Skeletal muscle satellite cell (primary cell): ENCODE data around the gene LRMDA.

Experiments
- H3K27me3 ChIP-seq: 2 replicates; pipeline ENCODE4 v1.7.0; 2013; ENCODE audit warnings: low read length; ENCODE audit not compliant: control insufficient read depth, insufficient read depth
- H3K36me3 ChIP-seq: 2 replicates; pipeline ENCODE4 v1.7.0; 2013; ENCODE audit warnings: mild to moderate bottlenecking, control low read depth, low read length; ENCODE audit not compliant: insufficient read depth
- H3K4me1 ChIP-seq: 2 replicates; pipeline ENCODE4 v1.7.0; 2013; ENCODE audit warnings: low read length; ENCODE audit not compliant: control insufficient read depth, insufficient read depth
- H3K4me2 ChIP-seq: 2 replicates; pipeline ENCODE4 v1.7.0; 2013; ENCODE audit warnings: mild to moderate bottlenecking, low read length
- H3K4me3 ChIP-seq: 2 replicates; pipeline ENCODE4 v1.7.0; 2013; ENCODE audit warnings: low read length
- H3K9ac ChIP-seq: 2 replicates; pipeline ENCODE4 v1.7.0; 2013; ENCODE audit warnings: mild to moderate bottlenecking, low read depth, low read length, moderate library complexity
- H3K9me3 ChIP-seq: replicated peaks from 2 replicates; pipeline ENCODE4 v1.7.0; 2013; ENCODE audit warnings: mild to moderate bottlenecking, control low read depth, low read length

Gene LRMDA

DNA sequence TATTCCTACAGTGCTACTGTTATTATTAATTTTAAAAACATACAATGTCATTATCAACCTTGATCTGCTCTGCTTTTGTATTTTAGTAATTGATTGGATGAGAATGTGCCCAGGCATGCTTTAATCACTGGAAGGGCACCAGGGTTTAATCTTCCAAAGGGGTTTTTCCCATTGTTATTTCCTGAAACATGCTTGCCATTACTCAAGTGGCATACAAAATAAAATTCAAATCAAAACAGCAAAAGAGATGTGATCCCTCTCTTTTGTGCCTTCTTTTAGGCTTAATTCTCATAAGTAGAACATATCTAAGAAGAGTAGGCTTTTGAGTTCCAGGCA lies 963.3 kb downstream of the LRMDA start:
- Histone ChIP-seq H3K36me3 (no peaks in the 10 kb centered on the region), H3K27me3 (no peaks in the 10 kb centered on the region), H3K4me1 (peaks cover 57% of the 10 kb centered on the region), H3K9ac (no peak overlapping the region), H3K4me2 (no peak overlapping the region), H3K9me3 (no peaks in the 10 kb centered on the region), H3K4me3 (no peak overlapping the region)

DNA sequence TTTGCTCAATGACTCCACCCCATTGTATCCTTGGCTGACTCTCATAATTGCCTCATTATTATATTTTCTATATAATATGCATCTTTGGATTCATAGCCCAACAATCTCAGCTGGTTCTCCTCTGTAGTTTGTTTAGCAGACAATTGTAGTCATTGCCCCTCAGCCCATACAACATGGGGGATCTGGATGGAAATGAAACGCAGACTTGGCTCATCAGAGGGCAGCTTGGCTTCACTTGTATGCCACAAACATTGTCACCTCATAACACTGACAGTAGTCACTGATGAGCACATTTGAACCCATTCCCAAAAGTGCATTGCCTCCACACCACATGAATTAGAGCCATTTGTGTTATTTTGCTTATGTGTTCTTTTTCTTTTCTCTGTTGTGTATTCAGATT lies 963.8 kb downstream of the LRMDA start:
- Histone ChIP-seq H3K9ac (no peak overlapping the region), H3K9me3 (no peaks in the 10 kb centered on the region), H3K4me1 (peaks cover 59% of the 10 kb centered on the region), H3K4me3 (no peak overlapping the region), H3K4me2 (no peak overlapping the region), H3K27me3 (no peaks in the 10 kb centered on the region), H3K36me3 (no peaks in the 10 kb centered on the region)

DNA sequence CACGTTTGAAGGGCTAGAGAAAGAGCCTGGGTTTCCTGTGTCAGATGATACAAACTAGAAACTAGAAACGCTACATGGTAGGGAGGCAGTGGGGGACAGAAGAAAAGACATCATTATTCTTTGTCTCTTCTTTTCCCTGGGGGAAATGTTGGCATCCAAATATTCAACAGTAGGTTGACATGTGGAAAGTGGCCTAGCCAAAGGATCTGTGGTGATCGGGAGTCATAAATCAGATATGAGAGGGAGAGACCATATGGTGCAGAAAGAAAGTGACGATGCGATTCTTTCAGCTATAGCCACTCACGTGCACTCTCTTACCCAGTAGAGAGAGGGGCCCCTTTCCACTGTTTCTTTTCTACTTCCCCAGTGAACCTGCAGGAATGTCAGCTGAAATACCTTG lies 964.7 kb downstream of the LRMDA start:
- no peak overlapping the region for H3K4me2 ChIP-seq
- H3K36me3 ChIP-seq = no peaks in the 10 kb centered on the region

DNA sequence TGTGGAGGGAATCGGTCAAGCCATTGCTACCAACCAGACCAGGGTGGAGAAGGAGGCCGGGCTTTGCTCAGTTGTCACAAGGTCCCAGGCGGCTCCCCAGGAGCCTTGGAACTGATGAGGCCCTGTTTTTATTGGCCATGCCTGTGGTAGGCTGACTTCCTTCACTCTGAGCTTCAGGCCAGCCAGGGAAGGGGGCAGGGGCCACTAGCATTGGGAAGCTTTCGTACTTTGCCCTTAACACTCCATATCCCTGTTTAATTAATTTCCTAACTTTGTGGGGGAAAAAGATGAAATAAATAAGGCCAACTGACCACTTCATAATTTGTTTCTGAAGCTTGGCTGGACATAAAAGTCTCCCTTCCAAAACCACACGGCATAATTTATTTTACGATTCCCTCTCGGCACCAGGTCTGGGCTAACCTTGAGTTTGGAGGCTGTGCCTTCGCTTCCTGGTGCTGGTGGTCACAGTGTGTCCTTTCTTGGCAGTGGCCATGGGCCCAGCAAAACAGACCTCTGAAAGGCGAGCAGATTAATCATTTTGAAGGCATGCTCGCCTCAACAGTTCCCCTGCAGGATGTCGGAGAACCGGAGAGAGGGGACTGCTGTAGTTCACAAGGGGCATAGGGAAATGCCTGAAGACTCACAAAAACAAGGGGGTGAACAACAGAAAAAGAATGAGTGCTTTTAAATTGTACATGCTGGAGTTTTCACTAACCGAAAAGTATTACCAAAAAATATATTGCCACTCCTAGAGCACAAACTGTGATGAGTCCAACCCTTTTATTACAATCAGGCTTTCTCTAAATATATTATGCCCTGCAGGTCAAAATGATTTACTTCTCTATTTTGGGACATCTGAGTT lies 966.0 kb downstream of the LRMDA start:
- Histone ChIP-seq H3K36me3 (no peaks in the 10 kb centered on the region), H3K4me1 (peaks cover 66% of the 10 kb centered on the region), H3K9ac (peak overlapping the region; percentile 67), H3K9me3 (no peaks in the 10 kb centered on the region), H3K27me3 (no peaks in the 10 kb centered on the region), H3K4me3 (peak overlapping the region; percentile 0), H3K4me2 (peak overlapping the region; percentile 35)

More for the DNA sequence above, 964.7 kb downstream of the LRMDA start:
- H3K9me3 ChIP-seq = no peaks in the 10 kb centered on the region
- no peaks in the 10 kb centered on the region for H3K27me3 ChIP-seq
- H3K4me1 ChIP-seq = peaks cover 66% of the 10 kb centered on the region
- H3K9ac ChIP-seq = no peak overlapping the region
- no peak overlapping the region for H3K4me3 ChIP-seq

DNA sequence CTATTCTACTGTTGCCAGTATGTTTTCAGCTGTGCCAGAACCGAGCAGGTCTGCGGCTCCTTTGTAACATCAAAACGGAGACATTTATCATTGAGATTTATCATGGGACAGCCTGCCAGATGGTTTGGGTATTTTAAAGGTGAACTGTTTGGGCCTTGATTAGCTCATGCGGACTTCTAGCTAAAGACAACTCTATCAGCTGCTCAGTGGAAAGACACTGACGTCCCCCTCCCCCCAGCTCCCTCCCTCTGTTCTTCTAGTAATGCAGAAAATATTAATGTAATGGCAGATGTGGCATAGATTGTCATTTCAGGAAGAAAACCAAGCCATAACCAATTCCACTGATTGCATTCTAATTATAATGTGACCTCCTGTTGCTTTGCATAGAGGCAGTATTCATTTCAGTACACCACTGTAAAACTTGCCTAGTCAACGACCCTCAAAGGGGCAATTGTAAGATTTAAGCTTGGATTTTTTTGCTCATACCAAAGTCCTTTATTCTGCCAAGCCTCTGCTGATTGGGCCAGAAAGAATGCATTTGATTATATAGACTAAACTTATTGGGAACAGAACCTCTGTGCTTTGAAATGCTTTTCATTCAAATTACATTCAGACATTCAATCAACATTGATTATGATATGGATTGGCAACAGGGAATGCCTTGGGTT lies 966.8 kb downstream of the LRMDA start:
- no peaks in the 10 kb centered on the region for H3K36me3 ChIP-seq
- H3K4me3 ChIP-seq = no peak overlapping the region
- peaks cover 66% of the 10 kb centered on the region for H3K4me1 ChIP-seq
- H3K9me3 ChIP-seq = no peaks in the 10 kb centered on the region
- peak overlapping the region; percentile 67 for H3K9ac ChIP-seq
- peak overlapping the region; percentile 35 for H3K4me2 ChIP-seq
- H3K27me3 ChIP-seq = no peaks in the 10 kb centered on the region

DNA sequence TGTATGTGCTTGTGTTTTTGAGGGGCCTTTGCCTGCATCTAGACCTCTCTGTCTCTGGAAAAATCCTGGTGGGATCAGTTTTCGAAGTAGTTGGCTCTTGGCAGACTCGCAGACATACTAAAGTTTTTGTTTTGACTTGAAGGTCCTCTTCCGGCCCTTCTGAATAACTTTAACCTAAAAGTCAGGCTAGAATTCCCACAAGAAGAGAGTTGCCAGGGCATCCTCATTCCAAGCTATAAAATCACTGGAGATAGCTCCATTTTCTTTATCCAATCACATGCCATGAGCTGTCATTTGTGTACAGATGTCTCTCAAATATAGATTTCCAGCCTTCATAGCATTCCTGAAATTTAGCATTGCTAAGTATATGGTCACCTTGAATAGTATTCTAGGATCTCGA lies 967.8 kb downstream of the LRMDA start:
- H3K4me3 ChIP-seq = no peak overlapping the region
- peaks cover 67% of the 10 kb centered on the region for H3K4me1 ChIP-seq
- H3K9ac ChIP-seq = no peak overlapping the region
- no peak overlapping the region for H3K4me2 ChIP-seq
- H3K27me3 ChIP-seq = no peaks in the 10 kb centered on the region
- no peaks in the 10 kb centered on the region for H3K9me3 ChIP-seq
- no peaks in the 10 kb centered on the region for H3K36me3 ChIP-seq

DNA sequence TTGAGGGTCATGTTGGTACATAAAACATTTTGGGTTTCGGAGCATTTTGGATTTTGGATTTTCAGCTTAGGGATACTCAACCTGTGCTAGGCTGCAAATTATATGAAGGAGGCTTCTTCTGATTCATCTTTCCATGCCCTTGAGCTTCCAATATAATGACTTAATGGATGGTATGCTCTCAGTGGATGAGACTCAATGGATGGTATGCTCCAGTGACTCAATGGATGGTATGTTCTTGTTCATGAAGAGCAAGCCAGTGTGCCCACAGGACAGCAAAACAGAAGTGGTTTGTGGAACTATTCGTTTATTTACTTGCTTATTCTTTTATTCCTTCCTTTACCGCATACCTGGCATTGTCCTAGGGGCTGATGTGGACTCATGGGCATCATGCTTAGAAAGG lies 969.6 kb downstream of the LRMDA start:
- no peaks in the 10 kb centered on the region for H3K9me3 ChIP-seq
- H3K9ac ChIP-seq = no peak overlapping the region

DNA sequence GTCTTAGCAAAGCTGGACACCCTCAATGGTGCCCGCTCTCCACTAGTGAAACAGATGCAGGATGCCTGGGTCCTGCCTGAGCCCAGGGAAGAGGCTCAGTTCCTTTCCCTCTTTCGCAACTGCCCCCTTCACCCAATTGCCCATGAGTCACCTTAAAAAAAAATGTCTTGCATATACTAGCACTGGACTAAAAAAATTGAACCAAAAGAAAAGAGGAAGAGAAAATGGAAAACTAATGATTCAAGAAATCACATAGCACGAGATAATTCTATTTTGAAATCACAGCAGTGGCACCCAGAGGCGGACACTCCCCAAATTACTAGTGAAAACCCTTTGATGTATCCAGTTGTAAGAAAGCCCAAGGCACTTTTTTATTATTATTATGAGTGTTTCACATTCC lies 972.5 kb downstream of the LRMDA start:
- Histone ChIP-seq H3K4me2 (no peak overlapping the region), H3K27me3 (no peaks in the 10 kb centered on the region), H3K9me3 (no peaks in the 10 kb centered on the region), H3K9ac (no peak overlapping the region), H3K4me1 (peaks cover 29% of the 10 kb centered on the region), H3K4me3 (no peak overlapping the region), H3K36me3 (no peaks in the 10 kb centered on the region)

More for the DNA sequence above, 969.6 kb downstream of the LRMDA start:
- no peaks in the 10 kb centered on the region for H3K36me3 ChIP-seq
- no peak overlapping the region for H3K4me2 ChIP-seq
- H3K27me3 ChIP-seq = no peaks in the 10 kb centered on the region
- peaks cover 59% of the 10 kb centered on the region for H3K4me1 ChIP-seq
- H3K4me3 ChIP-seq = no peak overlapping the region

DNA sequence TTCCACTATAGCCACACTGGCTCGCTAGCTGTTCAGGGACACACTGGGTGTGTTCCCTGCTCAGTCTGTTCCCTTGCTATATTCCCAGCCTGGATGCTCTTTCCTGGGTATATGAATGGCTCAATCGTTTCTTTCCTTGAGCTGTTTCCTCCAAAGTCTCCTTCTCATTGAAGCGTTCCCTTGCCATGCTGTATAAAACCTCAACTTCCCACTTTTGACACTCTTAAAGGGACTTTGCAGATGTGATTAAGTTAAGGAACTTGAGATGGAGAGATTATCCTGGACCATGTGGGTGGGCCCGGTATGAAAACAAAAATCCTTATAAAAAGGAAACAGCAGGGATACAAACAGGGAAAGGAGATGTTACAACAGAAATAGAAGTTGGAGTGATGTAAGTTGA lies 973.1 kb downstream of the LRMDA start:
- H3K9ac ChIP-seq = no peak overlapping the region
- no peak overlapping the region for H3K4me3 ChIP-seq
- no peaks in the 10 kb centered on the region for H3K9me3 ChIP-seq
- H3K4me2 ChIP-seq = no peak overlapping the region
- H3K36me3 ChIP-seq = no peaks in the 10 kb centered on the region
- peaks cover 23% of the 10 kb centered on the region for H3K4me1 ChIP-seq
- no peaks in the 10 kb centered on the region for H3K27me3 ChIP-seq

DNA sequence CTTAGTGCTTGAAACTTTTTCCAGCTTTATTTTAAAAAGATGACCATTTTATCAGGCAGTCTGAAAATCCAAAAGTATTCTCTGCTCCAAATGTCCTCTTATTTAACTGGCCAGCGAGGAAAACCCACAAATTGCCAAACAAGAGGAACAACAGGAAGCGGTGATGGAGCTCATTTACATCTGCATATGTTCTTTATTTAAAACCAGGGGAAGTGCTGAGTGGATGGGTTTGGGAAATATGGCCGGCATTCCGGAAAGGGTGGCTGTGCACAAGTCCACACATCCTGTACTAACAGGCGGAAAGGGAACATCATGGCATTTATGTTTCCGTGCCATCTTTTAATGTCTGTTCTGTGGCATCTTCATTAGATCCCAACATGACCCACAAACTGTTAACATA lies 974.5 kb downstream of the LRMDA start:
- no peak overlapping the region for H3K4me3 ChIP-seq
- H3K27me3 ChIP-seq = no peaks in the 10 kb centered on the region
- peaks cover 16% of the 10 kb centered on the region for H3K4me1 ChIP-seq
- no peaks in the 10 kb centered on the region for H3K9me3 ChIP-seq
- no peak overlapping the region for H3K9ac ChIP-seq
- no peaks in the 10 kb centered on the region for H3K36me3 ChIP-seq
- no peak overlapping the region for H3K4me2 ChIP-seq

DNA sequence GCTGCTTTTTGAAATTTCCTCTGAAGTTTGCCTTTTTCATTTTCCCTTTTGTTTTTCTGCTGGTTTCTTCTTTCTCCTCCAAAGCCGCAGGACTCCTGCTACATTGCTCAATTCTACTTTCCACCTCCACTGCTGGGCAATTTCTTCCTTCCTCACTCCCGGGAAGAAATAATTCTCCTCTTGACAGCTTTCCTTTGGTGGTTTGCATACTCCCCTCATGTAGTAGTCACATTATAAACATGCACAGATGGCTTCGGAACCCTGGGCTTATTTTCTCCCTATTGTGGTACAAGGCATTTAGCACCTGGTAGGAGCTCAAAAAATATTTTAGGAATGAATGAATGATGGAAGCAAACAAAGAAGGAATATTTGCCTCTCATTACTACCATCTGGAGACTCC lies 977.2 kb downstream of the LRMDA start:
- H3K9ac ChIP-seq = no peak overlapping the region
- no peak overlapping the region for H3K4me2 ChIP-seq
- no peaks in the 10 kb centered on the region for H3K27me3 ChIP-seq
- no peak overlapping the region for H3K4me3 ChIP-seq
- peaks cover 11% of the 10 kb centered on the region for H3K4me1 ChIP-seq
- no peaks in the 10 kb centered on the region for H3K36me3 ChIP-seq
- H3K9me3 ChIP-seq = no peaks in the 10 kb centered on the region
